Pulmonary artery endothelial cell (primary cell): Measurements from ENCODE around the gene CFAP100. TPM values are rescaled to one million over a fixed set of nuclear protein-coding genes. Genes with fewer than 3 reads are reported as not detected.
A peak's percentile ranks its signal among the peaks of the same experiment; 100 is the strongest.

Source experiments
- DNase-seq: peaks from one replicate; pipeline ENCODE4 v3.0.0-alpha.2; 2011; ENCODE audit warnings: low read depth, low spot score
- total RNA-seq: library from RNA; depleted of rRNA; stranded (reverse); fragments of >200 nt; gene quantifications from 2 replicates; pipeline ENCODE4 v1.2.3, GENCODE V29; 2014

CFAP100 gene
- total RNA-seq, 1 donor from 2014 or later = not detected

DNA sequence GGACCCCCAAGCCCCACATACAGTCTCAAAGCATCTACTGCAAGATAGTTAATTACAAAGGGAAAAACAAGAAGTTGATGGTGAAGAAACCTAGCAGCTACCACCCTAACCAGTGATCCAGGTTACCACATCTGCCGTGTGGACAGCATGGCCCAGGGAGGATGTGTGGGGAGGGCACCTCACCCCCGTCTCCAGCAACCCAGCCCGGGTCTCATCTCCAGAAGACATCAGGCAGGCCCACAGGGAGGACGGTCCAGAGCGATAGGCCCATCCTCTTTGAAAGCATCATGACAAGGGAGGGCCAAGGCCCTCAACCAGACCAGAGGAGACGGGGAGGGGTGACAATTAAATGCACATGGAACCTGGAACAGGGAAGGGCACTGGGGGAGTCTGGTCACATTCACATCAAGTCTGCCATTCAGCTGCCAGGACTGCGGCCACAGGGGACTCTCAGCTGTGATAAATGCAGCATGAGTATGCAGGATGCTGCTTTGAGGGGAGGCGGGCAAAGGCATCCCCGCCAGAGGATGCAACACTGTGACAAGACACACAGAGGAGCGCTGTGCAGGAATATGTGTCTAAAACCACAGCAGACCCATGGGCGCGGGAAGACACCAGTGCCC lies 62.2 kb downstream of the CFAP100 start:
- DNase-seq = no peak

DNA sequence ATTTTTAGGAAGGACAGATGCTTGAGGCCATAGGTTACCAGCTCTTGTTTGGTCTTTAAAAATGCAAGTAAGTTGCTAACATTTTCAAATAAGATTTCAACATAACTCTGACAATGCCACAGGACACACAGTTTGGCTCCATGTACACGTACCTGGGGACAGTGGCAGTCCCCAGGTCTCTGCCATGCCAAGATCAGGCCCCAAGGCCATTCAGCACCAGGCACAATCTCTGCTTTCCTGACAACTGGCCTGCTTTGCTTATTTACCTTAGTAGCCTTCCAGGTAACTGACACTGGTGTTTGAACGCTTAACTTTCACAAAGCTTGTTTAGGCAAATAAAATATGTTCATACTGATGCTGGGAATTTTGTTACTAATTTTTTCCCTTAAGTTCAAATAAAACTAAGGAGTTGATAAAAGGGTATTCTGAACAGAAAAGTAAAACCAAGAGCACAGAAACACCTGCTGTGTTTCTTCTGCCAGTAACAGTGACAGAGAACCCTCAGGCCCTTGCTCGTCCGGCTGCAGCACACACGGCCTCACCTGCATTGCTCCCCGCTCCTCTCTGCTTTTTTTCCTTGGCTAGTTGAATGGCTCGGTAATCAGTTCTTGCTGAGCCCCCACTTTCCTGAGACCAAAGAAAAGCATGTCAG lies 64.5 kb downstream of the CFAP100 start:
- no peak for DNase-seq

DNA sequence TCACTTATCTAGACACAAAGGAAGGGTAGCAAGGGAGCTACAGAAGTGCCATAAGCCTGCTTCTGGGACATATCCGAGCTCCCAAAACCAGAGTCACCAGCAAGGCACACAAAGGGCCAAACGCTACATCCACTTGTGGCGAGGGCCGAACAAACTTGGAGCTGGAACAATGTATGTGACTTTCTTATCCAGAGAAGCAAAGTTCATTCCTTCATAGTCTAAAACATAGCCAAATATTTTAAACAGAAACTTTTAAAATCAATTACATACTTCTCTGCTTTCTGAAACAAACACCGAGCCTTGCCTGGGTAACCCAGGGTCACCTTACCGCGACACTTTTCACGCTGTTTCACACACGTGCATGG lies 65.0 kb downstream of the CFAP100 start:
- DNase-seq = no peak

- no peak for DNase-seq
Observed at GRCh38 chr3:126460381-126460780, 65.7 kb downstream of the CFAP100 start.

DNA sequence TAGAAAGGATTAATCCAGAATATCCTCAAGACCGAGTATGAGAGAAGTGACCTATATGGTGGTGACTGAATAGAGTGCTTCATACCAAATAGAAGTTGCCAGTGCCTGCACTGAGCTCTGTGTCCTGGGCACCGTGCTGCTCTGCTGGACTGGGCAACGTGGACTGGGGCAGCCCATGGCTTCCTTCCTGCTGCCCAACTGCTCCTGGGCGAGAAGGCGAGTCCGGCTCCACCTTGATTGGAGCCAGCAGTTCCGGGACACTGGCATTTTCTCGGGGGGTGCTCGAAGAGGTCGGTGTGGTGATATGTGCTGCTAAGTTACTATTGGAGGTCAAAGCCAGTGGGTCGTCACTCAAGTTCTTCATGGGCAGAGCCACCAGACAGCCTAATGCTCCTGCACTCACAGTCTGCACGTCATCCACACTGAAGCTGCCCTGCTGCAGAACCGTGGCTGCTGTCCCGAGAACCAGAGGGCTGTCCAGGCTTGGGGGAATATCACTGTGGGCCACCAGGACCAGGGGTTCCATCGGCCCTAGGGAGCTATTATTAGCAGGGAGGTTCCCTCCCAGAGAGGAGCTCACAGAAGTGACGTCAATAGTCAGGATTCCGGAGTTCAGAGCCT lies 66.9 kb downstream of the CFAP100 start:
- no peak for DNase-seq

DNA sequence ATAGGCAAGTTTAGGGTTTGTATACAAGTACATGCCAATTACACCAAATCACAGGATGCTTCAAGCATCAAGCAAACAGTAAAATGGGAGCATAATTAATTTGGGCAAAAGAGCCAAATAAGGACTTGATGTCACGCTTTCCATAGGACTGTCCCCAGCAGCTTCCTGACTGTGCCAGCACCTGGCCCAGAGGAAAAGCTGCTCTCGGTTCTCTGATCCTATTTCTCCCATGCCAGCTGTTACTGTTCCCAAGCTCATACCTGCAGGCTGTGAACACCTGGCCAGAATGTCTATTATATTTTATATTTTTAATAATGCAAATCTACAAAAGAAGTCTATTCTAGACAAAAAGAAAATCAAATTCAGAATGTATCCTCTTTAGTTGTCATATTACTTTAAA lies 68.8 kb downstream of the CFAP100 start:
- DNase-seq = no peak

GRCh38 chr3:126464093-126464492 lies 69.4 kb downstream of the CFAP100 start:
- DNase-seq = no peak

DNA sequence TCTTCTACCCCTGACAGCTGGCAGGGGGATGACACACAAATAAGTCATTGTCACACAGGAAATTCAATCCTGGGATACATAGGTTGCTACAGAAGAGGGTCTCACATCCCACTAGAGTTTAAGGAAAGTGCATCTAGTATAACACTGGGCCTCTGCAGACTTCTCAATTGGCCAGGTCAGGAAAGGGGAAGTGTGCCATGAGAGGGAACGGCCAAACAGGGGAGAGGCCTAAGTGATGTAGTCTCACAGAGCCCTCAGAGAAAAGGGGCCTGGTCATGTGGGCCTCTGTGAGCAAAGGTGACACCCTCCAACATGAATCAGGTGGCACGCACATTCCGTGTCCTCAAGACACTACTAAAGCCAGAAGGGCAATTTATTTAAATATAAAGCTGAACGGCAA lies 69.8 kb downstream of the CFAP100 start:
- no peak for DNase-seq

- no peak for DNase-seq
Observed at GRCh38 chr3:126464997-126465396, 70.3 kb downstream of the CFAP100 start.

- DNase-seq = no peak
Observed at GRCh38 chr3:126465928-126466544, 71.3 kb downstream of the CFAP100 start.

- DNase-seq = no peak
Observed at GRCh38 chr3:126466886-126467610, 72.3 kb downstream of the CFAP100 start.

DNA sequence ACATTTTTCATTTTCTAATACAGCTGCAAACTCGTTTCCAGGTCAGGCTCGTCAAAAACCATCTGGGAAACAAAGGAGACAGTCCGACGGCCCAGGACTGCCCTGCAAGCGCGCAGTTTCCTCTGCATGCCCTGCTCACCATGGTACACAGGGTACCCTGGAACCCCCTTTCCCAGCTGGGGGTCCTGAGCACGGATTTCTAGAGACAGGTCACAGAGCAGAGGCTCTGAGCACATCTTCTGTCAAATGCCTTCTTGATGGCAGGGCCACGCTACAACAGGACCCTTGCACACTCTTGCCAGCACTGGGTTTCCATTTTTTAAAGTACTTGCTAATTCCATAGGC lies 72.9 kb downstream of the CFAP100 start:
- no peak for DNase-seq

GRCh38 chr3:126468028-126468891 lies 73.6 kb downstream of the CFAP100 start:
- DNase-seq = no peak

DNA sequence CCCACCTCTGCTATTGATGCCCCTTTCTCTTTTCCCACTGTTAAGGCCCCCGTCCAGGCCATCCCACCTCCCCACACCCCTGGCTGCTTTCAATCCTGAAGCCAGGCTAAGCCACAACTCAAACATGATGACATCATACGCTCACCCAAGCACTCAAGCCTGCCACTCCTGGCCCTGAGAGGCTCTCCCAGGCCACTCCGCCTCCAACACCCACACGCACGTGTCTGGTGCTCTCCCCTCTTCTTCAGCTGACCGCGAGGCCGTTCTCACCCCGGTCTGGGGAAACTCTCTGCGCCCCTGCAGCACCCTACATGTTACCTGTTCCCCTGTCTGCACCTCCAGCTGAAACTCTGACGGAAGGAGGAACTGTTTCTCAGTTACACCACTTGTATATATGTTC lies 74.8 kb downstream of the CFAP100 start:
- no peak for DNase-seq

GRCh38 chr3:126472277-126473006 lies 77.7 kb downstream of the CFAP100 start:
- peak; percentile 70 for DNase-seq

GRCh38 chr3:126473292-126474168 lies 78.8 kb downstream of the CFAP100 start:
- DNase-seq = no peak

GRCh38 chr3:126474498-126475412 lies 80.0 kb downstream of the CFAP100 start:
- no peak for DNase-seq

DNA sequence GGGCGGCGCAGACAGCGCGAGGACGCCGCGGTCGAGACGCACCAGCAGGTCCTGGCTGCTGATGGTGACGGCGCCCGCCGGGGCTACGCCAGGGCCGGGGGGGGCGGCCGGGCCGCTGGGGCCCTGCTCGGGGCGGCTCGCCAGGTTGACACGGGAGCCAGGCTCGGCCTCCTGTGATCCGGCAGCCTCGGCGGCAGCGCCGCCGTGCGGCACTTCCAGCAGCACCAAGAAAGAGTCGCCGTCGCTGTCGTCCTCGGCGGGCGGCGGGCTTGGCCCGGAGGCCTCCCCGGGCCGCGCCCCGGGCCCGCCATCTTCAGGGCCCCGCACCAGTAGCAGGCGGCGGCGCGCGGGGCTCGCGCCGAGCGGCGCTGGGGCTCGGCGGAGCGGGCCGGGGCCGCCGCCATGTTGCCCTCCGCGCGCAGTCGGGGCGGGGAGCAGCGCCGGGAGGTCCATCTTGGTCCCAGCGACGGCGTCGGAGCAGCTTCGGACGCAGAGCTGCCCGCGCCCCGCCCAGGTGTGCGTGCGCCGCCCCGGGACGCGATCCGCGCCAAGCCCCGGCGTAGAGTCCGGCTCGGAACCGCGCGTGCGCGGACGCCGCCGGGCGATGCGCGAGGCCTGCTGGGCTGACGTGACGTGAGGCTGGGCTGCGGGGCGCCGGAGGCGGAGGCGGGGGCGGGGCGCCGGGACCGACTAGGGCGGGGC lies 80.9 kb downstream of the CFAP100 start, which contains the start of gene ZXDC:
Gene ZXDC, minus strand, starts transcription at position 479 of the 702 bp plus-strand sequence. Its CDS starts 26 bp downstream, at position 453.
- peak; percentile 73 for DNase-seq
